ENCODE results near the gene SLC6A19. TPM values are rescaled to one million over a fixed set of nuclear protein-coding genes. Genes with fewer than 3 reads are reported as not detected.
A peak's percentile ranks its signal among the peaks of the same experiment; 100 is the strongest.

Gene SLC6A19
- polyA plus RNA-seq, 4 donors: 56.3 to 199 (median 166) TPM

GRCh38 chr5:1184481-1184880 is 16.9 kb upstream of the SLC6A19 start:
- Histone ChIP-seq H3K4me1 (ENCODE audit: control insufficient read depth in 3 of 3, insufficient read depth in 2 of 3, low read depth in 1 of 3, low read length in 2 of 3) (peaks cover 6 to 66% (median 30%) of the 10 kb centered on the region in 3 donors), H3K27me3 (ENCODE audit: control insufficient read depth in 3 of 3, insufficient read depth in 3 of 3, low read length in 3 of 3) (no peaks in the 10 kb centered on the region), H3K9me3 (ENCODE audit: control insufficient read depth in 2 of 2, insufficient read depth in 1 of 2, low read depth in 1 of 2, low read length in 1 of 2) (peaks cover 0 to 4% of the 10 kb centered on the region in 2 donors), H3K36me3 (ENCODE audit: control insufficient read depth in 3 of 3, insufficient read depth in 2 of 3, low read depth in 1 of 3, low read length in 3 of 3) (peaks cover 0 to 18% (median 0%) of the 10 kb centered on the region in 3 donors), H3K27ac (ENCODE audit: low read depth in 1 of 3, low read length in 2 of 3) (peak overlapping the region in 2 of 3 donors; percentile 95 to 99), H3K4me3 (ENCODE audit: low read depth in 1 of 3, low read length in 3 of 3) (no peak overlapping the region)
- no peak for DNase-seq
- WGBS, 3 donors: 85 to 89% (median 87%) methylated on average over 7 of the region's 7 CpGs
- FAIRE-seq: no peak

- peaks cover 6 to 64% (median 30%) of the 10 kb centered on the region in 3 donors for H3K4me1 ChIP-seq (ENCODE audit: control insufficient read depth in 3 of 3, insufficient read depth in 2 of 3, low read depth in 1 of 3, low read length in 2 of 3)
- FAIRE-seq (no peak), DNase-seq (no peak)
- peaks cover 0 to 12% (median 0%) of the 10 kb centered on the region in 3 donors for H3K36me3 ChIP-seq (ENCODE audit: control insufficient read depth in 3 of 3, insufficient read depth in 2 of 3, low read depth in 1 of 3, low read length in 3 of 3)
- no peak overlapping the region for H3K4me3 ChIP-seq (ENCODE audit: low read depth in 1 of 3, low read length in 3 of 3)
- H3K27me3 ChIP-seq (ENCODE audit: control insufficient read depth in 3 of 3, insufficient read depth in 3 of 3, low read length in 3 of 3): no peaks in the 10 kb centered on the region
- H3K9me3 ChIP-seq (ENCODE audit: control insufficient read depth in 2 of 2, insufficient read depth in 1 of 2, low read depth in 1 of 2, low read length in 1 of 2): peaks cover 0 to 4% of the 10 kb centered on the region in 2 donors
- peak overlapping the region in 2 of 3 donors; percentile 42 to 95 for H3K27ac ChIP-seq (ENCODE audit: low read depth in 1 of 3, low read length in 2 of 3)
- 82 to 85% (median 83%) methylated on average over 10 of the region's 10 CpGs for WGBS, 3 donors
These were observed 16.3 kb upstream of the SLC6A19 start for GRCh38 chr5:1185038-1185627.

GRCh38 chr5:1185629-1186350 is 15.6 kb upstream of the SLC6A19 start:
- Histone ChIP-seq H3K9me3 (ENCODE audit: control insufficient read depth in 2 of 2, insufficient read depth in 1 of 2, low read depth in 1 of 2, low read length in 1 of 2) (peaks cover 0 to 4% of the 10 kb centered on the region in 2 donors), H3K27ac (ENCODE audit: low read depth in 1 of 3, low read length in 2 of 3) (peak overlapping the region; percentile 2 to 66 (median 65)), H3K27me3 (ENCODE audit: control insufficient read depth in 3 of 3, insufficient read depth in 3 of 3, low read length in 3 of 3) (no peaks in the 10 kb centered on the region), H3K36me3 (ENCODE audit: control insufficient read depth in 3 of 3, insufficient read depth in 2 of 3, low read depth in 1 of 3, low read length in 3 of 3) (peaks cover 0 to 5% (median 0%) of the 10 kb centered on the region in 3 donors), H3K4me3 (ENCODE audit: low read depth in 1 of 3, low read length in 3 of 3) (no peak overlapping the region), H3K4me1 (ENCODE audit: control insufficient read depth in 3 of 3, insufficient read depth in 2 of 3, low read depth in 1 of 3, low read length in 2 of 3) (peaks cover 6 to 59% (median 29%) of the 10 kb centered on the region in 3 donors)
- DNase-seq (peak; percentile 74 to 87), FAIRE-seq (no peak)
- WGBS, 3 donors: 15 to 50% (median 39%) methylated on average over 11 to 12 of the region's 12 CpGs

GRCh38 chr5:1186351-1187233 is 14.8 kb upstream of the SLC6A19 start:
- peak overlapping the region in 2 of 3 donors; percentile 65 to 66 for H3K27ac ChIP-seq (ENCODE audit: low read depth in 1 of 3, low read length in 2 of 3)
- H3K4me1 ChIP-seq (ENCODE audit: control insufficient read depth in 3 of 3, insufficient read depth in 2 of 3, low read depth in 1 of 3, low read length in 2 of 3): peaks cover 6 to 51% (median 26%) of the 10 kb centered on the region in 3 donors
- WGBS, 3 donors: 48 to 66% (median 48%) methylated on average over 17 to 18 of the region's 18 CpGs
- H3K36me3 ChIP-seq (ENCODE audit: control insufficient read depth in 3 of 3, insufficient read depth in 2 of 3, low read depth in 1 of 3, low read length in 3 of 3): no peaks in the 10 kb centered on the region
- no peak overlapping the region for H3K4me3 ChIP-seq (ENCODE audit: low read depth in 1 of 3, low read length in 3 of 3)
- DNase-seq: peak in 1 of 2 donors; percentile 83
- no peak for FAIRE-seq
- H3K27me3 ChIP-seq (ENCODE audit: control insufficient read depth in 3 of 3, insufficient read depth in 3 of 3, low read length in 3 of 3): no peaks in the 10 kb centered on the region
- peaks cover 0 to 4% of the 10 kb centered on the region in 2 donors for H3K9me3 ChIP-seq (ENCODE audit: control insufficient read depth in 2 of 2, insufficient read depth in 1 of 2, low read depth in 1 of 2, low read length in 1 of 2)

- Histone ChIP-seq H3K27ac (ENCODE audit: low read depth in 1 of 3, low read length in 2 of 3) (peak overlapping the region in 1 of 3 donors; percentile 16), H3K36me3 (ENCODE audit: control insufficient read depth in 3 of 3, insufficient read depth in 2 of 3, low read depth in 1 of 3, low read length in 3 of 3) (no peaks in the 10 kb centered on the region), H3K4me3 (ENCODE audit: low read depth in 1 of 3, low read length in 3 of 3) (no peak overlapping the region), H3K4me1 (ENCODE audit: control insufficient read depth in 3 of 3, insufficient read depth in 2 of 3, low read depth in 1 of 3, low read length in 2 of 3) (peaks cover 3 to 48% (median 26%) of the 10 kb centered on the region in 3 donors), H3K27me3 (ENCODE audit: control insufficient read depth in 3 of 3, insufficient read depth in 3 of 3, low read length in 3 of 3) (peaks cover 0 to 2% (median 0%) of the 10 kb centered on the region in 3 donors), H3K9me3 (ENCODE audit: control insufficient read depth in 2 of 2, insufficient read depth in 1 of 2, low read depth in 1 of 2, low read length in 1 of 2) (peaks cover 0 to 4% of the 10 kb centered on the region in 2 donors)
- 89 to 90% (median 89%) methylated on average over 16 to 18 of the region's 18 CpGs for WGBS, 3 donors
- no peak for DNase-seq
- FAIRE-seq: no peak
These were observed 14.0 kb upstream of the SLC6A19 start for GRCh38 chr5:1187234-1187949.

- no peak overlapping the region for H3K27ac ChIP-seq (ENCODE audit: low read depth in 1 of 3, low read length in 2 of 3)
- 86 to 90% (median 89%) methylated on average over 8 of the region's 8 CpGs for WGBS, 3 donors
These were observed 13.5 kb upstream of the SLC6A19 start for GRCh38 chr5:1187950-1188334.

GRCh38 chr5:1188464-1188863 is 12.9 kb upstream of the SLC6A19 start:
- Histone ChIP-seq H3K36me3 (ENCODE audit: control insufficient read depth in 3 of 3, insufficient read depth in 2 of 3, low read depth in 1 of 3, low read length in 3 of 3) (peaks cover 0 to 1% (median 0%) of the 10 kb centered on the region in 3 donors), H3K27me3 (ENCODE audit: control insufficient read depth in 3 of 3, insufficient read depth in 3 of 3, low read length in 3 of 3) (peaks cover 0 to 2% (median 0%) of the 10 kb centered on the region in 3 donors), H3K4me1 (ENCODE audit: control insufficient read depth in 3 of 3, insufficient read depth in 2 of 3, low read depth in 1 of 3, low read length in 2 of 3) (peaks cover 3 to 41% (median 26%) of the 10 kb centered on the region in 3 donors), H3K4me3 (ENCODE audit: low read depth in 1 of 3, low read length in 3 of 3) (no peak overlapping the region), H3K9me3 (ENCODE audit: control insufficient read depth in 2 of 2, insufficient read depth in 1 of 2, low read depth in 1 of 2, low read length in 1 of 2) (peaks cover 0 to 4% of the 10 kb centered on the region in 2 donors), H3K27ac (ENCODE audit: low read depth in 1 of 3, low read length in 2 of 3) (no peak overlapping the region)
- FAIRE-seq (no peak), DNase-seq (peak in 1 of 2 donors; percentile 85)
- WGBS, 3 donors: 5 to 50% (median 24%) methylated on average over 6 of the region's 6 CpGs

More at GRCh38 chr5:1187950-1188334, 13.5 kb upstream of the SLC6A19 start:
- DNase-seq (no peak), FAIRE-seq (no peak)
- Histone ChIP-seq H3K4me1 (ENCODE audit: control insufficient read depth in 3 of 3, insufficient read depth in 2 of 3, low read depth in 1 of 3, low read length in 2 of 3) (peaks cover 3 to 47% (median 26%) of the 10 kb centered on the region in 3 donors), H3K4me3 (ENCODE audit: low read depth in 1 of 3, low read length in 3 of 3) (no peak overlapping the region), H3K36me3 (ENCODE audit: control insufficient read depth in 3 of 3, insufficient read depth in 2 of 3, low read depth in 1 of 3, low read length in 3 of 3) (no peaks in the 10 kb centered on the region), H3K9me3 (ENCODE audit: control insufficient read depth in 2 of 2, insufficient read depth in 1 of 2, low read depth in 1 of 2, low read length in 1 of 2) (peaks cover 0 to 4% of the 10 kb centered on the region in 2 donors), H3K27me3 (ENCODE audit: control insufficient read depth in 3 of 3, insufficient read depth in 3 of 3, low read length in 3 of 3) (peaks cover 0 to 2% (median 0%) of the 10 kb centered on the region in 3 donors)
